ENCODE data around the gene NCAPG2.

NCAPG2 gene

DNA sequence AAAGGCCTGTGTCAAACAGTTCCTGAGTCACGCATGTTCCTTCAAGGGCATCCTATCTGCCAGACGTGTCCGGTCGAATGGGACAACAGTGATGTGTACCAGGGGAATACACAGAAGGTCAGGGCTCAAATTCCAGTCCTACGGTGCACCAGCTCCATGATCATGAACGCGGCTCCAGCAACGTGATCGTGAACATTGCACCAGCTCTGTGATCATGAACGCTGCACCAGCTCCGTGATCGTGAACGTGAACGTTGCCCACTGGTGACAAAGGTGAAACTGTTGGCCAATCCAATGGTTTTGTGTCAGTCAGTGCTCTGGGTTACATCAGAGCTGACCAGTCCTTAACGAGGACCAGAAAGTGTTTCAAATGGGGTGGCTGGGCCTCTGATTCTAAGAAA, 112.7 kb downstream of the NCAPG2 start:
- Histone ChIP-seq H3K27ac (no peak overlapping the region), H3K4me3 (no peak overlapping the region)
- TF ChIP-seq, protein P1, sequence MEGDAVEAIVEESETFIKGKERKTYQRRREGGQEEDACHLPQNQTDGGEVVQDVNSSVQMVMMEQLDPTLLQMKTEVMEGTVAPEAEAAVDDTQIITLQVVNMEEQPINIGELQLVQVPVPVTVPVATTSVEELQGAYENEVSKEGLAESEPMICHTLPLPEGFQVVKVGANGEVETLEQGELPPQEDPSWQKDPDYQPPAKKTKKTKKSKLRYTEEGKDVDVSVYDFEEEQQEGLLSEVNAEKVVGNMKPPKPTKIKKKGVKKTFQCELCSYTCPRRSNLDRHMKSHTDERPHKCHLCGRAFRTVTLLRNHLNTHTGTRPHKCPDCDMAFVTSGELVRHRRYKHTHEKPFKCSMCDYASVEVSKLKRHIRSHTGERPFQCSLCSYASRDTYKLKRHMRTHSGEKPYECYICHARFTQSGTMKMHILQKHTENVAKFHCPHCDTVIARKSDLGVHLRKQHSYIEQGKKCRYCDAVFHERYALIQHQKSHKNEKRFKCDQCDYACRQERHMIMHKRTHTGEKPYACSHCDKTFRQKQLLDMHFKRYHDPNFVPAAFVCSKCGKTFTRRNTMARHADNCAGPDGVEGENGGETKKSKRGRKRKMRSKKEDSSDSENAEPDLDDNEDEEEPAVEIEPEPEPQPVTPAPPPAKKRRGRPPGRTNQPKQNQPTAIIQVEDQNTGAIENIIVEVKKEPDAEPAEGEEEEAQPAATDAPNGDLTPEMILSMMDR (IDR thresholded peaks at IDR 0.05), result no peak
- no peak for DNase-seq (ENCODE audit: low spot score)

DNA sequence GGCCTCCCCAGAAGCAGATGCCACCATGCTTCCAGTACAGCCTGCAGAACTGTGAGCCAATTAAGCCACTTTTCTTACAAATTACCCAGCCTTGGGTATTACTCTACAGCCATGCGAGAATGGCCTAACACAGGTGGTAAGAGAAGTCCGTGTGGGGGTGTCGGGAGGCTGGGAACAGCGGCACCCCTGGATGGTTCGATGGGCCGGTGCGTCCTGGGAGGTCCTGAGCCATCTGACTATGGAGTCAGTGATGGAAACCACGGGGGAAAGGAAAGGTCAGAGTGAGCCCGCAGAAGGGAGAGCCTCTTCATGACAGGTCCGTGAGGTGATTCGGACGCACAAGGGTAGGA, 114.4 kb downstream of the NCAPG2 start:
- no peak for DNase-seq (ENCODE audit: low spot score)
- H3K27ac ChIP-seq, result no peak overlapping the region
- H3K4me3 ChIP-seq, result no peak overlapping the region
- TF ChIP-seq, protein P1 (IDR thresholded peaks at IDR 0.05), result no peak

DNA sequence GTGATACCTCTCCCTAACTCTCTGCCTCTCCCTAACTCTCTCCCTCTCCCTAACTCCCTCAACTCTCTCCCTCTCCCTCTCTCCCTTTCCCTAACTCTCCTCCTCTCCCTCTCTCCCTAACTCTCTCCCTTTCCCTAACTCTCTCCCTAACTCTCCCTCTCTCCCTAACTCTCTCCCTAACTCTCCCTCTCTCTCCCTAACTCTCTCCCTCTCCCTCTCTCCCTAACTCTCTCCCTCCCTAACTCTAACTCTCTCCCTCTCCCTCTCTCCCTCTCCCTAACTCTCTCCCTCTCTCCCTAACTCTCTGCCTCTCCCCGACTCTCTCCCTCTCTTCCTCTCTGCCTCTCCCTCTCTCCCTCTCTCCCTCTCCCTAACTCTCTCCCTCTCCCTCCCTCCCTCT, 115.0 kb downstream of the NCAPG2 start:
- TF ChIP-seq, protein P1 (IDR thresholded peaks at IDR 0.05), result no peak
- Histone ChIP-seq H3K4me3 (no peak overlapping the region), H3K27ac (no peak overlapping the region)
- DNase-seq (ENCODE audit: low spot score), result no peak

DNA sequence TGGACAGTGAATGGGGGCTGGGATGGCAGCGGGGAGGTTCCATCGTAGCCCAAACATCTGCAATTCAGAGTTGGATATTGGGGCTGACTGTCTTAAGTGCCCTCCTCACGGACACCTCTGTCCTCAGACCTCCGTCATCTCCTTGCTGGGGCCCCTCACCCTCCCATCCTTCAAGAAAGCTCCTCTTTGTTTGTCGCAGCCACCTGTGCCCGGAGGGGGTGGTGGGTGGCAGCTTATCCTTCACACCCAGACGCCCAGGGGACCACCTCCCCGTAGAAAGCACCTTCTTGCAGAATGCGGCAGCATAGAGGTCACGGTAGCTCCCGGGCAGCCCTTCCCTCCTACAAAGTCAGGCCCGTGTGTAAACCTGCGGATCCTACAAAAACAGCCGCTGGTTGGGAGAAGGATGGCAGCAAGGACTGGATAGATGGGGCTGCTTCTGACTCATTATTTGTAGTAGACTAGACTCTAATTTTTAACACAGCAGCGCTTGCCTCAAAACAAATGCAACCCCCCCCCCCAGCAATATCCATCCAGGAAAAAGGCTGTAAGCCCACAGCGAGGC, 115.6 kb downstream of the NCAPG2 start:
- H3K4me3 ChIP-seq, result no peak overlapping the region
- DNase-seq (ENCODE audit: low spot score), result no peak
- TF ChIP-seq, protein P1 (IDR thresholded peaks at IDR 0.05), result no peak
- H3K27ac ChIP-seq, result no peak overlapping the region

DNA sequence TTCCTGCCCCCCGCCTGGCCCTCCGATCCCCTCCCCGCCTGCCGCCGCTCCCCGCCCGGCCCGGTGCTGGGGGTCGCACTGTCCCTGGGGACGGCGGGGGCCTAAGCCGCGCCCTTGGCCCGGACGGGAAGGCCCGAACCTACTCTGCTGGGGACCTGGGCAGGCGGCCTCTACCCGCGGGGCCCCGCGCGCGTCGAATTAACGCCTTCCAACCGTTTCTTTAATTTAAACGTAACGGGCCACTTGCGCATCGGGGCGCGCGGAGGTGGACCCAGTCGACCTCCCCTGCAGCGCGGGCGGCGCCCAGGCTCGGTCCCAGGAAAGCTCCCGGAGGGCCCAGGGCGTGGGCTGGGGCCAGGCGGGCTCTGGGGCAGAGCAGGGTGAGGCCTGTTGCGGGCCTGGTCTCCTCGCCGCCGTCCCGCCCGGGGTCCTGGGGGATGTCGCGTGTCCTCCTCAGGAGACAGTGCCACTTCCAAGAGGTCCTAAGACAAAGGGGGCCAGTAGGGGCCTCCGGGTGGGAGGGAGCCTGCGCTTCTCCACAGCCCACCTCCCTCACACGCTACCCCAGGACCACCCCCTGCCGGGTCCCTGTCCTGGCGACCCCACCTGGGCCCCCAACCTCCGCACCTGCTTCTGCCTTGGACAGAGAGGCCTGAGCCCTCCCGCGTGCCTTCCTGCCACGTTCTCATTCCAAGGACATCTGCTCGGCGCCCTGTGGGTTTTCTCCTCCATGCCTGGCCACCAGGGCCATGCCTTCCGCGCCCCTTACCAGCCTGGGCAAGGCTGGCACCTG, 116.3 kb downstream of the NCAPG2 start:
- H3K27ac ChIP-seq, result no peak overlapping the region
- H3K4me3 ChIP-seq, result peak overlapping the region; percentile 68
- TF ChIP-seq, protein P1 (IDR thresholded peaks at IDR 0.05), result no peak
- DNase-seq (ENCODE audit: low spot score), result no peak

DNA sequence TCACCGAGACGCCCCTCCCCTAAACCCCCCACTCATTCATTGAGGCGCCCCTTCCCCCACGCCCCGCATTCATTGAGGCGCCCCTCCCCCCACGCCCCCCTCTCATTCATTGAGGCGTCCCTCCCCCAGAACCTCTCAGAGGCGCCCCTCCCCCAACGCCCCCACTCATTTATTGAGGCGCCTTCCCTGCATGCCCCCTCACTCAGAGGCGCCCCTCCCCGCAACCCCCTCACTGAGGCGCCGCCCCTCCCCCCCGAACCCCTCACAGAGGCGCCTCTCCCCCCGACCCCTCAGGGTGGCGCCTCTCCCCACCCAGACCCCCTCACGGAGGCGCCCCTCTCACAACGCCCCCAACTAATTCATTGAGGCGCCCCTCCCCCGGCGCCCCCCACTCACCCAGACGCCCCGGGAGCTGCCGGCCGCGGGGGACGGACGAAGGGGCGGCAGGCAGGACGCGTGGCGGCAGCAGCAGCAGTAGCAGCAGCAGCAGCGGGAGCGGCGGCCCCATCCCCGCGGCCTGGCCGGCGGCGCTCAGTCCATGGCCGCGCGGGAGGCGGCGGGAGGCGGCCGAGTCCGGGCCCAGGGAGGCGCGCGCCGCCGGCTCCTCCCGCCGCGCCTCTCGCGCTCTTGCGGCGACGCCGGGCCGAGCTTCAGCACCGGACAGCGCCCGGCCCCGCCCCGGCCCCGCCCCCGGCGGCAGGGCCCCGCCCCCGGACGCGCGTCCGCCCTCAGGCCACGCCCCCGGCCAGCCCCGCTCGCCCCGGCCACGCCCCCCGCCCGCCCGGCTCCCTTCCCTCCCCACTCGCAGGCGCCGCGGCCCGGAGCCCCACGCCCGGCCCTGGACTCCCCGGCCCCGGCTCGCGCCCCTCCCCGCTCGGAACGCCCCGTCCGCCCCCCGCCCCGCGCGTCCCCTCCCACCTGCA, 117.2 kb downstream of the NCAPG2 start, which contains the start of gene PTPRN2:
Gene PTPRN2 (minus strand): TSS at position 662 of the 923 bp plus-strand sequence.
- DNase-seq (ENCODE audit: low spot score), result no peak
- peak within 1 kb of the TSS; percentile 68 for H3K4me3 ChIP-seq
- no peak within 1 kb of the TSS for H3K27ac ChIP-seq
- TF ChIP-seq, protein P1 (IDR thresholded peaks at IDR 0.05), result no peak

Data from coronary artery (tissue), 2 donors.